ENCODE results near the gene MED12.

MED12 gene

GRCh38 chrX:71118032-71118984 is at the start of gene MED12:
MED12 (plus strand) TSS chrX:71118596; CDS start chrX:71118755, 159 bp downstream.
- TF ChIP-seq POLR2A (IDR thresholded peaks at IDR 0.05; ENCODE audit: low read length) (peak; percentile 73), GATA1 (IDR thresholded peaks at IDR 0.05; ENCODE audit: low read depth, low read length) (no peak)
- DNase-seq: peak; percentile 83 to 84

GRCh38 chrX:71070531-71070930 is 47.9 kb upstream of the MED12 start:
- no peak for TF ChIP-seq POLR2A (IDR thresholded peaks at IDR 0.05; ENCODE audit: low read length)
- TF ChIP-seq GATA1 (IDR thresholded peaks at IDR 0.05; ENCODE audit: low read depth, low read length): no peak
- DNase-seq: peak in 1 of 2 experiments; percentile 2

GRCh38 chrX:71081330-71082123 is 36.9 kb upstream of the MED12 start:
- TF ChIP-seq POLR2A (IDR thresholded peaks at IDR 0.05; ENCODE audit: low read length): no peak
- TF ChIP-seq GATA1 (IDR thresholded peaks at IDR 0.05; ENCODE audit: low read depth, low read length): no peak
- no peak for DNase-seq

GRCh38 chrX:71082124-71082647 is 36.2 kb upstream of the MED12 start:
- TF ChIP-seq GATA1 (IDR thresholded peaks at IDR 0.05; ENCODE audit: low read depth, low read length) (no peak), POLR2A (IDR thresholded peaks at IDR 0.05; ENCODE audit: low read length) (no peak)
- DNase-seq: no peak

GRCh38 chrX:71082822-71083221 is 35.6 kb upstream of the MED12 start:
- TF ChIP-seq POLR2A (IDR thresholded peaks at IDR 0.05; ENCODE audit: low read length) (no peak), GATA1 (IDR thresholded peaks at IDR 0.05; ENCODE audit: low read depth, low read length) (no peak)
- DNase-seq: no peak

GRCh38 chrX:71085900-71086299 is 32.5 kb upstream of the MED12 start:
- no peak for DNase-seq
- TF ChIP-seq GATA1 (IDR thresholded peaks at IDR 0.05; ENCODE audit: low read depth, low read length) (no peak), POLR2A (IDR thresholded peaks at IDR 0.05; ENCODE audit: low read length) (no peak)

DNA sequence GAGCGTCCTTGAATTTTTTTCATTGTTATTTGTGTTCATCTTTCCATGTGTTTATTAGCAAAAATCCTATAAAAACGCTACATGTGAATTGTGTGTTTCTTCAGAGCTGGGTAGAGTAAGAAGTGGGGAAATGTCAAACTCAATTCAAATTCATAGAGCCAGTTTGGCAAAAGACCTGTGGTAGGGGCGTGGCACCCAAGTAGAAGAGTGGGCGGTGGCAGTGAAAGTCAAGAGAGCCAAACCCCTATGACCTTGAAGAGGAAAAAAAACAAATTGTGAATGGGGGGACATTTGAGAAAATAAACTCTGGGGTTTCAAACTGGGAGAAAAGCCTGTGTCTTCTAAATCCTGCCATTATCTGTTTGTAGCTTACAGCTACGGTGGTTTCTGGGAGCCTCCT is 27.1 kb upstream of the MED12 start:
- DNase-seq: peak in 1 of 2 experiments; percentile 6
- TF ChIP-seq GATA1 (IDR thresholded peaks at IDR 0.05; ENCODE audit: low read depth, low read length) (no peak), POLR2A (IDR thresholded peaks at IDR 0.05; ENCODE audit: low read length) (no peak)

- DNase-seq: peak; percentile 46 to 73
- TF ChIP-seq POLR2A (IDR thresholded peaks at IDR 0.05; ENCODE audit: low read length): no peak
- no peak for TF ChIP-seq GATA1 (IDR thresholded peaks at IDR 0.05; ENCODE audit: low read depth, low read length)
Observed at GRCh38 chrX:71095033-71095432, 23.4 kb upstream of the MED12 start.

DNA sequence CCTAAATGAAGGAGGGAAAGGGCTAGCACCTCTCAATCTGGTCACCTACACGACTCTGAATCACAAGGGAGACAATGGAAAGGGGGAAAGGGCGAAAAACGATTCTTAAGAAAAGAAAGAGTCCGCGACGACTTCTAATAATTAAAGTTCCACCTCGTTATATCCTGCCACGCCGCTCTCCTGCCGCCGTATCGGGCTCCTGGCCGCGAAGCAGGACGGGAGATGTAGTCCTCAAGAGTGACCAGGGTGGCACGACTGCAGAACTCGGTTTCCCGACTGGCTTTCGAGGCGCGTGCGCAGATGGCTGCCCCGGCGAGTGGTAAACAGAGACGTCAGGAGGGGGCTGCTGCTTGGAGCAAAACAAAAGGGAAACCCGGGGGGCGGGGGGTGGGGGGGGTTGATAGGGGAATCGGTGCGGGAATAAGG is 22.8 kb upstream of the MED12 start, which contains the start of gene FOXO4:
TSS of gene FOXO4 (plus strand) at position 297 of the 426 bp plus-strand sequence. CDS start 678 bp downstream, outside the sequence.
- peak; percentile 4 for TF ChIP-seq POLR2A (IDR thresholded peaks at IDR 0.05; ENCODE audit: low read length)
- TF ChIP-seq GATA1 (IDR thresholded peaks at IDR 0.05; ENCODE audit: low read depth, low read length): no peak
- peak; percentile 90 to 93 for DNase-seq

- TF ChIP-seq GATA1 (IDR thresholded peaks at IDR 0.05; ENCODE audit: low read depth, low read length) (no peak), POLR2A (IDR thresholded peaks at IDR 0.05; ENCODE audit: low read length) (peak; percentile 43)
- DNase-seq: peak; percentile 84 to 89
Observed at GRCh38 chrX:71095981-71096759, 22.2 kb upstream of the MED12 start.

DNA sequence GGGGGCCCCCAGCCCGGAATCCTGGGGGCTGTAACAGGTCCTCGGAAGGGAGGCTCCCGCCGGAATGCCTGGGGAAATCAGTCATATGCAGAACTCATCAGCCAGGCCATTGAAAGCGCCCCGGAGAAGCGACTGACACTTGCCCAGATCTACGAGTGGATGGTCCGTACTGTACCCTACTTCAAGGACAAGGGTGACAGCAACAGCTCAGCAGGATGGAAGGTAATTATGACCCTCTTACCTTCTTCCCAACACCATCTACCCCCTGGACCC is 21.7 kb upstream of the MED12 start:
- TF ChIP-seq POLR2A (IDR thresholded peaks at IDR 0.05; ENCODE audit: low read length): no peak
- TF ChIP-seq GATA1 (IDR thresholded peaks at IDR 0.05; ENCODE audit: low read depth, low read length): no peak
- DNase-seq: peak; percentile 17 to 48

DNA sequence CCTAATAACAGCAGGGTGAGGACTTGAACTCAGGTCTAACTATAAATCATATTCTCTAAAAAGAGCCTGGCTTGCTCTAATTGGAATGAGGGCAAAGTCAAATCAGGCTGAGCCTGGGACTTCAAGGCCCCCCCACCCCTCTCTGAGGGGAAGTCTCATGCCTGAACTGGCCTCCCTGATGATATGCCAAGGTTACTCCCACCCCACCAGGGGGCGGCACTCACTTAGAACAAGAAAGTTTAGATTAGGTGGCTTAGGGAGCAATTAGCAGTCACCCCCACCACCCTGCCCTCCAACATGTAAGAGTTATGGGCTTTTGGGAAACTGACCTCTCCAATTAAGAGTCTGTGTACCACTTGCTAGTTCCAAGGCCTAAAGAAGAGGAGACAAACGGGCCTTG is 20.1 kb upstream of the MED12 start:
- peak; percentile 81 to 86 for DNase-seq
- TF ChIP-seq POLR2A (IDR thresholded peaks at IDR 0.05; ENCODE audit: low read length) (no peak), GATA1 (IDR thresholded peaks at IDR 0.05; ENCODE audit: low read depth, low read length) (no peak)

- DNase-seq: no peak
- TF ChIP-seq POLR2A (IDR thresholded peaks at IDR 0.05; ENCODE audit: low read length) (no peak), GATA1 (IDR thresholded peaks at IDR 0.05; ENCODE audit: low read depth, low read length) (no peak)
Observed at GRCh38 chrX:71098951-71099506, 19.4 kb upstream of the MED12 start.
